GM18873 (cell line): Measurements from ENCODE around the gene OPN1LW.
A peak's percentile ranks its signal among the peaks of the same experiment; 100 is the strongest.
"Not testable (repeated sequence)": the region's sequence is repeated elsewhere in the genome, so short reads cannot be mapped to it uniquely, and the experiment has no call there.

Experiments
- ATAC-seq: cut with Tn5 transposase; IDR thresholded peaks from one replicate; pipeline ENCODE4 v1.9.1; 2021; ENCODE audit warnings: mild to moderate bottlenecking, moderate library complexity, moderate number of reproducible peaks; ENCODE audit not compliant: unreplicated experiment, low FRiP score

The OPN1LW gene

GRCh38 chrX:154144010-154144409, at the start of gene OPN1LW:
TSS of gene OPN1LW (plus strand) at chrX:154144243. CDS start at chrX:154144284, 41 bp downstream.
- ATAC-seq: not testable (repeated sequence)

GRCh38 chrX:154094833-154095232, 49.2 kb upstream of the OPN1LW start:
- no peak for ATAC-seq

GRCh38 chrX:154096140-154097002, 47.7 kb upstream of the OPN1LW start:
- no peak for ATAC-seq

GRCh38 chrX:154097003-154097588, 46.9 kb upstream of the OPN1LW start:
- ATAC-seq: peak; percentile 6

- ATAC-seq: peak; percentile 72
Observed at GRCh38 chrX:154097589-154098541, 46.2 kb upstream of the OPN1LW start, which contains the start of gene MECP2. TSS of gene MECP2 (minus strand) at chrX:154097717.

- no peak for ATAC-seq
Observed at GRCh38 chrX:154098551-154098950, 45.5 kb upstream of the OPN1LW start.

- no peak for ATAC-seq
Observed at GRCh38 chrX:154113729-154114128, 30.3 kb upstream of the OPN1LW start.

GRCh38 chrX:154114652-154115051, 29.4 kb upstream of the OPN1LW start:
- ATAC-seq: no peak

GRCh38 chrX:154115071-154115470, 29.0 kb upstream of the OPN1LW start:
- no peak for ATAC-seq

- ATAC-seq: no peak
Observed at GRCh38 chrX:154115750-154116149, 28.3 kb upstream of the OPN1LW start.

- no peak for ATAC-seq
Observed at GRCh38 chrX:154116426-154117211, 27.4 kb upstream of the OPN1LW start.

GRCh38 chrX:154117566-154117965, 26.5 kb upstream of the OPN1LW start:
- no peak for ATAC-seq

GRCh38 chrX:154120567-154120966, 23.5 kb upstream of the OPN1LW start:
- no peak for ATAC-seq

GRCh38 chrX:154121207-154121606, 22.8 kb upstream of the OPN1LW start:
- ATAC-seq: no peak

GRCh38 chrX:154121961-154122360, 22.1 kb upstream of the OPN1LW start:
- ATAC-seq: no peak

- no peak for ATAC-seq
Observed at GRCh38 chrX:154123241-154124219, 20.5 kb upstream of the OPN1LW start.

GRCh38 chrX:154125391-154126040, 18.5 kb upstream of the OPN1LW start:
- ATAC-seq: no peak

- no peak for ATAC-seq
Observed at GRCh38 chrX:154126101-154126500, 17.9 kb upstream of the OPN1LW start.
